ENCODE results near the gene TLE5. TPM values are rescaled to one million over a fixed set of nuclear protein-coding genes. Genes with fewer than 3 reads are reported as not detected.

TLE5 gene
- total RNA-seq, 2 experiments from 2014 or later, result 508 to 583 TPM

GRCh38 chr19:3031607-3031867 lies 30.8 kb downstream of the TLE5 start:
- CTCF ChIA-PET, result interaction anchor here (1.0 to 1.1 kb wide), 2 partner anchors 69 to 81 kb away, joined by 4 to 5 read pairs; no protein-coding TSS in a partner anchor
- Mint-ChIP-seq H3K4me3 (no peak overlapping the region), H3K36me3 (no peaks in the 10 kb centered on the region), H3K9me3 (ENCODE audit: low read depth) (no peaks in the 10 kb centered on the region), H3K27ac (no peak overlapping the region), H3K27me3 (peaks cover 57% of the 10 kb centered on the region), H3K4me1 (peaks cover 14% of the 10 kb centered on the region)
- no peak for ATAC-seq
- no peak for DNase-seq

GRCh38 chr19:3029065-3029923 lies 33.0 kb downstream of the TLE5 start, which contains the start of gene TLE2:
Gene TLE2 (minus strand): TSS chr19:3029280. CDS start chr19:3028904, 376 bp downstream.
- CTCF ChIA-PET, result no interaction called here
- H3K36me3 Mint-ChIP-seq, result no peaks in the 10 kb centered on the region
- ATAC-seq (peak; percentile 50), DNase-seq (no peak)
- no peak within 1 kb of the TSS for H3K4me3 Mint-ChIP-seq
- peaks cover 67% of the 10 kb centered on the region for H3K27me3 Mint-ChIP-seq
- H3K4me1 Mint-ChIP-seq, result peaks cover 12% of the 10 kb centered on the region
- H3K9me3 Mint-ChIP-seq (ENCODE audit: low read depth), result no peaks in the 10 kb centered on the region
- no peak within 1 kb of the TSS for H3K27ac Mint-ChIP-seq

GRCh38 chr19:3028305-3029064 lies 33.8 kb downstream of the TLE5 start:
- Mint-ChIP-seq H3K27me3 (peaks cover 61% of the 10 kb centered on the region), H3K9me3 (ENCODE audit: low read depth) (no peaks in the 10 kb centered on the region), H3K36me3 (no peaks in the 10 kb centered on the region), H3K4me1 (peaks cover 13% of the 10 kb centered on the region), H3K4me3 (no peak overlapping the region), H3K27ac (no peak overlapping the region)
- DNase-seq (no peak), ATAC-seq (no peak)
- CTCF ChIA-PET, result no interaction called here

GRCh38 chr19:3027981-3028304 lies 34.4 kb downstream of the TLE5 start:
- Mint-ChIP-seq H3K4me1 (peaks cover 16% of the 10 kb centered on the region), H3K27ac (no peak overlapping the region), H3K27me3 (peaks cover 59% of the 10 kb centered on the region), H3K4me3 (no peak overlapping the region), H3K9me3 (ENCODE audit: low read depth) (no peaks in the 10 kb centered on the region), H3K36me3 (no peaks in the 10 kb centered on the region)
- DNase-seq (no peak), ATAC-seq (no peak)
- CTCF ChIA-PET, result interaction anchor here (1.1 kb wide), 1 partner anchor 48 kb away, joined by 3 read pairs; no protein-coding TSS in a partner anchor

GRCh38 chr19:3027292-3027691 lies 35.0 kb downstream of the TLE5 start:
- CTCF ChIA-PET, result interaction anchor here (1.1 kb wide), 2 partner anchors 9 to 48 kb away, joined by 3 read pairs; no protein-coding TSS in a partner anchor
- no peak overlapping the region for H3K4me3 Mint-ChIP-seq
- H3K27ac Mint-ChIP-seq, result no peak overlapping the region
- H3K9me3 Mint-ChIP-seq (ENCODE audit: low read depth), result no peaks in the 10 kb centered on the region
- no peaks in the 10 kb centered on the region for H3K36me3 Mint-ChIP-seq
- DNase-seq, result no peak
- ATAC-seq, result no peak
- peaks cover 20% of the 10 kb centered on the region for H3K4me1 Mint-ChIP-seq
- H3K27me3 Mint-ChIP-seq, result peaks cover 55% of the 10 kb centered on the region

GRCh38 chr19:3026768-3027167 lies 35.5 kb downstream of the TLE5 start:
- H3K27ac Mint-ChIP-seq, result no peak overlapping the region
- peaks cover 55% of the 10 kb centered on the region for H3K27me3 Mint-ChIP-seq
- H3K36me3 Mint-ChIP-seq, result no peaks in the 10 kb centered on the region
- no peaks in the 10 kb centered on the region for H3K9me3 Mint-ChIP-seq (ENCODE audit: low read depth)
- DNase-seq, result no peak
- CTCF ChIA-PET, result interaction anchor here (1.1 kb wide), 2 partner anchors 9 to 49 kb away, joined by 3 read pairs; no protein-coding TSS in a partner anchor
- no peak overlapping the region for H3K4me3 Mint-ChIP-seq
- H3K4me1 Mint-ChIP-seq, result peaks cover 20% of the 10 kb centered on the region
- no peak for ATAC-seq

- Mint-ChIP-seq H3K4me3 (no peak overlapping the region), H3K36me3 (no peaks in the 10 kb centered on the region), H3K9me3 (ENCODE audit: low read depth) (no peaks in the 10 kb centered on the region), H3K27me3 (peaks cover 44% of the 10 kb centered on the region), H3K27ac (no peak overlapping the region), H3K4me1 (peaks cover 20% of the 10 kb centered on the region)
- ATAC-seq (no peak), DNase-seq (no peak)
- CTCF ChIA-PET, result no interaction called here
Measured at GRCh38 chr19:3025549-3025886, 36.8 kb downstream of the TLE5 start.

GRCh38 chr19:3024870-3025548 lies 37.3 kb downstream of the TLE5 start:
- H3K27ac Mint-ChIP-seq, result no peak overlapping the region
- H3K4me3 Mint-ChIP-seq, result no peak overlapping the region
- no peaks in the 10 kb centered on the region for H3K36me3 Mint-ChIP-seq
- DNase-seq, result no peak
- CTCF ChIA-PET, result no interaction called here
- peak; percentile 17 for ATAC-seq
- H3K27me3 Mint-ChIP-seq, result peaks cover 39% of the 10 kb centered on the region
- H3K4me1 Mint-ChIP-seq, result peaks cover 20% of the 10 kb centered on the region
- H3K9me3 Mint-ChIP-seq (ENCODE audit: low read depth), result no peaks in the 10 kb centered on the region

- DNase-seq, result no peak
- no peak overlapping the region for H3K27ac Mint-ChIP-seq
- CTCF ChIA-PET, result no interaction called here
- H3K27me3 Mint-ChIP-seq, result peaks cover 34% of the 10 kb centered on the region
- peaks cover 18% of the 10 kb centered on the region for H3K4me1 Mint-ChIP-seq
- ATAC-seq, result peak; percentile 65
- H3K4me3 Mint-ChIP-seq, result no peak overlapping the region
- no peaks in the 10 kb centered on the region for H3K36me3 Mint-ChIP-seq
- no peaks in the 10 kb centered on the region for H3K9me3 Mint-ChIP-seq (ENCODE audit: low read depth)
Measured at GRCh38 chr19:3024509-3024869, 37.8 kb downstream of the TLE5 start.

- no peak for ATAC-seq
- no peak overlapping the region for H3K27ac Mint-ChIP-seq
- no peaks in the 10 kb centered on the region for H3K9me3 Mint-ChIP-seq (ENCODE audit: low read depth)
Measured at GRCh38 chr19:3020321-3020960, 41.9 kb downstream of the TLE5 start.

GRCh38 chr19:3019211-3019854 lies 43.0 kb downstream of the TLE5 start:
- H3K27ac Mint-ChIP-seq, result no peak overlapping the region
- CTCF ChIA-PET, result no interaction called here
- peaks cover 2% of the 10 kb centered on the region for H3K27me3 Mint-ChIP-seq
- ATAC-seq (no peak), DNase-seq (no peak)
- H3K9me3 Mint-ChIP-seq (ENCODE audit: low read depth), result no peaks in the 10 kb centered on the region
- H3K4me3 Mint-ChIP-seq, result no peak overlapping the region
- H3K36me3 Mint-ChIP-seq, result no peaks in the 10 kb centered on the region
- H3K4me1 Mint-ChIP-seq, result peaks cover 10% of the 10 kb centered on the region

More at GRCh38 chr19:3020321-3020960, 41.9 kb downstream of the TLE5 start:
- Mint-ChIP-seq H3K36me3 (no peaks in the 10 kb centered on the region), H3K4me3 (no peak overlapping the region), H3K27me3 (peaks cover 10% of the 10 kb centered on the region), H3K4me1 (peaks cover 17% of the 10 kb centered on the region)
- DNase-seq, result no peak
- CTCF ChIA-PET, result no interaction called here

GRCh38 chr19:3017923-3018322 lies 44.4 kb downstream of the TLE5 start:
- CTCF ChIA-PET, result interaction anchor here (0.7 kb wide), 1 partner anchor 587 kb away, joined by 3 read pairs; no protein-coding TSS in a partner anchor
- H3K4me1 Mint-ChIP-seq, result peaks cover 4% of the 10 kb centered on the region
- H3K27me3 Mint-ChIP-seq, result no peaks in the 10 kb centered on the region
- no peak overlapping the region for H3K4me3 Mint-ChIP-seq
- no peak for ATAC-seq
- no peaks in the 10 kb centered on the region for H3K36me3 Mint-ChIP-seq
- DNase-seq, result no peak
- H3K9me3 Mint-ChIP-seq (ENCODE audit: low read depth), result no peaks in the 10 kb centered on the region
- H3K27ac Mint-ChIP-seq, result no peak overlapping the region

Measured in activated CD8-positive, alpha-beta memory T cell treated with anti-CD3 and anti-CD28 coated beads, Interleukin-2, amount 10 ng/mL, durations not matched to agents 7 days and 5 days (primary cell).